ENCODE data around the gene SPTBN5. TPM values are rescaled to one million over a fixed set of nuclear protein-coding genes. Genes with fewer than 3 reads are reported as not detected.

The SPTBN5 gene
- total RNA-seq, 1 donor, result 0.18 TPM

DNA sequence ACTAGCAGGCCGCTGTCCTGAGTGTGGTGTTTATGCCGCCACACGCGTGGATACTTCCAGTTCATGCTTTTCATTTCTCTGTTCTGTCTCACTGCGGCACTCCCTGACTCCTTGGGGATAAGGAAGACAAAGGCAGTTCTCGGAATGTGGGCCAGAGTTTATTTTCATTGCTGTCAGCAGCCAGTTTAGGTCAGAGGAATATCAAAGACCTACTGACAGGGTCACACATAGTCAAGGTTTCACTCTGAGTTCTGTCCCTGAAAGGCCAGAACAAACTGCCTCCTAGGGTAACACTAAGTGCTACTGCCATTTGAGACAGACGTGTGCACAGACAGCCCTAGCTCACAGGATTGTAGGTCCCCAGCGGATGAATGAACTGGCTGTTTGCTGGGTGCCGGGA lies 27.3 kb upstream of the SPTBN5 start:
- peak; percentile 12 for DNase-seq (ENCODE audit: low read depth)
- H3K4me3 ChIP-seq (ENCODE audit: low read depth, low read length), result no peak overlapping the region
- TF ChIP-seq, protein P1, sequence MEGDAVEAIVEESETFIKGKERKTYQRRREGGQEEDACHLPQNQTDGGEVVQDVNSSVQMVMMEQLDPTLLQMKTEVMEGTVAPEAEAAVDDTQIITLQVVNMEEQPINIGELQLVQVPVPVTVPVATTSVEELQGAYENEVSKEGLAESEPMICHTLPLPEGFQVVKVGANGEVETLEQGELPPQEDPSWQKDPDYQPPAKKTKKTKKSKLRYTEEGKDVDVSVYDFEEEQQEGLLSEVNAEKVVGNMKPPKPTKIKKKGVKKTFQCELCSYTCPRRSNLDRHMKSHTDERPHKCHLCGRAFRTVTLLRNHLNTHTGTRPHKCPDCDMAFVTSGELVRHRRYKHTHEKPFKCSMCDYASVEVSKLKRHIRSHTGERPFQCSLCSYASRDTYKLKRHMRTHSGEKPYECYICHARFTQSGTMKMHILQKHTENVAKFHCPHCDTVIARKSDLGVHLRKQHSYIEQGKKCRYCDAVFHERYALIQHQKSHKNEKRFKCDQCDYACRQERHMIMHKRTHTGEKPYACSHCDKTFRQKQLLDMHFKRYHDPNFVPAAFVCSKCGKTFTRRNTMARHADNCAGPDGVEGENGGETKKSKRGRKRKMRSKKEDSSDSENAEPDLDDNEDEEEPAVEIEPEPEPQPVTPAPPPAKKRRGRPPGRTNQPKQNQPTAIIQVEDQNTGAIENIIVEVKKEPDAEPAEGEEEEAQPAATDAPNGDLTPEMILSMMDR (IDR thresholded peaks at IDR 0.05; ENCODE audit: insufficient read depth, low read length), result no peak

DNA sequence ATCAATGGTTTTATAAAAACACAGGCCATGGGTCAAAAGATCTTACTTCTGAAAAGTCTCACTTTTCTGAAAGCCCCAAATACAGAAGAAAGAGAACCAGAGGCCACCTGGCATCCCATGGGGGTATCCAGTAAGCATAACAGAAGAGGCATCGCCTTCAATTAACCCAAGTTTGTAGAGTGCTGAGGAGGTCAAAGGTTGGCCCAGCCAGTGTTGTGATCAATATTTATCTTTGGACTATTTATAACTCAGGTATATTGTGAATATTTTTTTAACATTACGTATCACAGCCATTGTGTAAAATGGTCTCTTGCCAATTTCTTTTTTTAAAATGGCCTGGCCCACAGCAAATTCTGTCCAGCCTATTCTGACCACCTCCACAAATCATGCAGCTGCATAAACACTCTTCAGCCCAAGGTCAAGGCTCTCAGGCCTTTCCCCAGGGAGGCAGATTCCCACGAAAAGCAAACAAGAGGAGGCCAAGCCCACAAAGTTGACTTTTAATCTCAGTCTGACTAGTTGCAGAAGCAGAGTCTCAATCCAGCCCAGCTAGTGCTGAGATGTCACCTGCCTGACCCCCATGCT lies 26.2 kb upstream of the SPTBN5 start:
- peak; percentile 94 for DNase-seq (ENCODE audit: low read depth)
- TF ChIP-seq, protein P1 (IDR thresholded peaks at IDR 0.05; ENCODE audit: insufficient read depth, low read length), result no peak
- no peak overlapping the region for H3K4me3 ChIP-seq (ENCODE audit: low read depth, low read length)

- DNase-seq (ENCODE audit: low read depth), result peak; percentile 6
- TF ChIP-seq, protein P1 (IDR thresholded peaks at IDR 0.05; ENCODE audit: insufficient read depth, low read length), result no peak
- H3K4me3 ChIP-seq (ENCODE audit: low read depth, low read length), result no peak overlapping the region
Measured at GRCh38 chr15:41919201-41919820, 25.5 kb upstream of the SPTBN5 start.

GRCh38 chr15:41918506-41919126 lies 24.8 kb upstream of the SPTBN5 start:
- DNase-seq (ENCODE audit: low read depth), result no peak
- TF ChIP-seq, protein P1 (IDR thresholded peaks at IDR 0.05; ENCODE audit: insufficient read depth, low read length), result no peak
- H3K4me3 ChIP-seq (ENCODE audit: low read depth, low read length), result no peak overlapping the region

DNA sequence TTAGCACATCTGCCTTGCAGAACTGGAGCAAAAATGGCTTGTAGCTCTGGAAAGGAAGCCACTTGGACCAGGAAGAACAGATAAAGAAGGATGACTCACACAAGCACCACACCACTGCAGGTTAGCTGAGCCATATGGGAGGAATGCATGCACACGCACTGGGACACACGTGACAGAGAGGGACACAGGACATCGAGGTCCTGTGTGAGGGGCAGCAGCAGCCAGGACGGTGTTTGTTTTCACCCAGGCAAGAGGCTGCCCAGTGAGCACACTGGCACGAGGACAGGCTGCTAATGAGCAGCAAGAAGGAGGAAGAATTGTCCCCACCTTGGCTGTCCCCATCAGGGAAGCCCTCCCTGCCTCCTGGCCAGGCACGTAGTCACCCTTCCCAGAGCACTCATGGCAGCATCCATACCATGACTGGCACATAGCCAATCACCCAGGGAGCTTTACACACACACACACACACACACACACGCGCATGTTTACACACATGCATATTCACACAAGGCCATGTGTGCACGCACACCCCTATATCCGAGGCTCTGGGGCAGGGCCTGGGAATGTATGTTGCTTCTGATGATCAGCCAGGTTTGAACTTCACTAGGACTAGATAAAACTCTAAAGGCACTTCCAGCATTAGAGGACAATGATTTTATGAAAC lies 24.0 kb upstream of the SPTBN5 start:
- DNase-seq (ENCODE audit: low read depth), result peak; percentile 83
- no peak overlapping the region for H3K4me3 ChIP-seq (ENCODE audit: low read depth, low read length)
- TF ChIP-seq, protein P1 (IDR thresholded peaks at IDR 0.05; ENCODE audit: insufficient read depth, low read length), result no peak

DNA sequence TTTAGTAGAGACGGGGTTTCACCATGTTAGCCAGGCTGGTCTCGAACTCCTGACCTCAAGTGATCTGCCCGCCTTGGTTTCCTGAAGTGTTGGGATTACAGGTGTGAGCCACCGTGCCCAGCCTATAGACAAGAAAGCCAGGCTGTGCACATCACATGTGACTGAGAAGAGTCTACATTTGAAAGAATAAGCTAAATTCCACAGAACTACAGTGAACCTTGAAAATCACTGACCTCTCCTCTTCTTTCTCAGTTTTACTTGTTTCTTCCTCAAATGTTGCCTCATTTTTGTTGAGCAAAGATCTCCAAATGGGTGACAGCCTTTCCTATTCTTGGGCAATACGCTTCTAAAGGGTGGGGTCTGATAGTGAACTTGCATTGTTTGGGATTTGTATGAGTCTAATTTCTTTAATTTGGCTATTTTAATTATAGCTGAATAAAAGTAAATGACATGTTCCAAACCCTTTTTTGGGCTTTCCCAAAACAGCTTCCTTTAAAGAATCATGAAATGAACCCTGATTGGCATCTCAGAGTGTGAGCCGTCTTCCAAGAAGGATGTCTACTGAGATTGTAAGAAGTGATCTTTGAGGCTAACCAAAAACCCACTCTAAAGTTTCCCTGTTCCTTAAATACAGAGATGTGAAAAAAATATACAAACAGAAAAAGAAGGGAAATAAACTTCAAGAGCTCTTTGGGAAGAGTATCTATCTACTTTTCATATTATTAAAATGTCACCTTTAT lies 21.6 kb upstream of the SPTBN5 start:
- TF ChIP-seq, protein P1 (IDR thresholded peaks at IDR 0.05; ENCODE audit: insufficient read depth, low read length), result no peak
- no peak overlapping the region for H3K4me3 ChIP-seq (ENCODE audit: low read depth, low read length)
- no peak for DNase-seq (ENCODE audit: low read depth)
